H1 (cell line): ENCODE data around the gene AVPR2. TPM values are rescaled to one million over a fixed set of nuclear protein-coding genes. Genes with fewer than 3 reads are reported as not detected.

ENCODE experiments used
- CTCF ChIA-PET: fragments of 300-600 bp; sonication (Branson Sonifier 250); formaldehyde crosslinking; loops from one replicate; lab custom pipeline; 2021; ENCODE audit not compliant: partially characterized antibody; lab: Charles Lee
- POLR2A ChIA-PET: fragments of 300-600 bp; sonication (Branson Sonifier 250); formaldehyde crosslinking; loops from one replicate; lab custom pipeline; 2021; ENCODE audit warnings: inconsistent platforms; ENCODE audit not compliant: partially characterized antibody; lab: Charles Lee
- DNase-seq, 2 experiments: peaks; one replicate each; pipeline versions ENCODE4 v3.0.0 to v3.0.0-alpha.2; 2010 to 2022; ENCODE audit warnings: low spot score in 2 of 2, low read depth in 1 of 2, mixed read lengths in 1 of 2
- FAIRE-seq: peaks from 2 replicates; lab custom pipeline; 2011; peaks lifted over from hg19 to GRCh38; lab: Jason Lieb, UNC
- H2AFZ ChIP-seq: 2 replicates; pipeline ENCODE4 v1.8.1; 2012; ENCODE audit warnings: low read length, inconsistent platforms
- H2AK5ac ChIP-seq: 2 replicates; pipeline ENCODE4 v1.6.1; 2013; ENCODE audit warnings: low read depth, low read length
- H2BK120ac ChIP-seq: replicated peaks from 2 replicates; pipeline ENCODE3; 2013; ENCODE audit warnings: low read depth, low read length, inconsistent platforms
- H2BK12ac ChIP-seq: 2 replicates; pipeline ENCODE4 v1.6.1; 2013; ENCODE audit warnings: low read depth, low read length
- H2BK15ac ChIP-seq: 2 replicates; pipeline ENCODE4 v1.6.1; 2013; ENCODE audit warnings: low read length
- H2BK20ac ChIP-seq: 2 replicates; pipeline ENCODE4 v1.6.1; 2013; ENCODE audit warnings: low read length
- H2BK5ac ChIP-seq: 2 replicates; pipeline ENCODE4 v1.6.1; 2013; ENCODE audit warnings: low read depth, low read length
- H3K14ac ChIP-seq: 2 replicates; pipeline ENCODE4 v1.6.1; 2013; ENCODE audit warnings: inconsistent platforms; ENCODE audit not compliant: insufficient read length
- H3K18ac ChIP-seq: 2 replicates; pipeline ENCODE4 v1.6.1; 2013; ENCODE audit warnings: low read length; ENCODE audit errors: extremely low read depth
- H3K23ac ChIP-seq: 2 replicates; pipeline ENCODE4 v1.6.1; 2013; ENCODE audit warnings: inconsistent platforms; ENCODE audit not compliant: insufficient read length
- H3K23me2 ChIP-seq: 2 replicates; pipeline ENCODE4 v1.6.1; 2013; ENCODE audit warnings: low read depth, low read length
- H3K27ac ChIP-seq: 2 replicates; pipeline ENCODE4 v1.6.1; 2011; ENCODE audit warnings: low read depth, low read length, inconsistent platforms
- H3K27me3 ChIP-seq, 4 experiments: replicated peaks in 1 of 4; 1 replicate in 1 of 4; 2 replicates in 3 of 4; pipeline versions ENCODE4 v1.6.1 to v1.8.1; 2011 to 2013; ENCODE audit warnings: low read length in 3 of 4, mild to moderate bottlenecking in 3 of 4, inconsistent platforms in 2 of 4, mixed read lengths in 2 of 4, moderate library complexity in 1 of 4; ENCODE audit not compliant: control insufficient read depth in 3 of 4, insufficient read depth in 3 of 4; ENCODE audit errors: extremely low read depth in 1 of 4
- H3K36me3 ChIP-seq, 4 experiments: 2 replicates each; pipeline versions ENCODE4 v1.6.1 to v1.8.1; 2011 to 2013; ENCODE audit warnings: mild to moderate bottlenecking in 4 of 4, low read length in 3 of 4, moderate library complexity in 2 of 4, control low read depth in 1 of 4, inconsistent platforms in 1 of 4; ENCODE audit not compliant: insufficient read depth in 4 of 4, control insufficient read depth in 2 of 4
- H3K4ac ChIP-seq: replicated peaks from 2 replicates; pipeline ENCODE3; 2013; ENCODE audit warnings: low read length, low read depth, mixed read lengths, inconsistent platforms; ENCODE audit not compliant: insufficient read length
- H3K4me1 ChIP-seq, 4 experiments: replicated peaks in 1 of 4; 1 replicate in 1 of 4; 2 replicates in 3 of 4; pipeline versions ENCODE4 v1.6.1 to v1.8.1; 2011 to 2013; ENCODE audit warnings: low read length in 3 of 4, inconsistent platforms in 2 of 4, mixed read lengths in 1 of 4; ENCODE audit not compliant: insufficient read depth in 4 of 4, control insufficient read depth in 3 of 4
- H3K4me2 ChIP-seq, 2 experiments: 2 replicates each; pipeline versions ENCODE4 v1.6.1 to v1.8.1; 2011 to 2013; ENCODE audit warnings: low read depth in 2 of 2, low read length in 2 of 2, control low read depth in 1 of 2, inconsistent platforms in 1 of 2, mild to moderate bottlenecking in 1 of 2; ENCODE audit not compliant: insufficient read depth in 1 of 2
- H3K4me3 ChIP-seq, 4 experiments: fragments of 200-600, 300-600 bp in 1 of 4; sonication (generic), shearing (Covaris generic), sonication (Bioruptor Twin) in 1 of 4; 2 replicates each; pipeline versions ENCODE4 v1.5.1 to v1.8.1; 2011 to 2016; ENCODE audit warnings: low read length in 4 of 4, low read depth in 3 of 4, control low read depth in 2 of 4, inconsistent platforms in 2 of 4, mild to moderate bottlenecking in 2 of 4, mixed read lengths in 1 of 4, moderate library complexity in 1 of 4; ENCODE audit not compliant: insufficient read depth in 2 of 4; ENCODE audit errors: extremely low read depth in 1 of 4
- H3K56ac ChIP-seq: replicated peaks from 2 replicates; pipeline ENCODE3; 2013; ENCODE audit warnings: low read depth, mild to moderate bottlenecking, mixed read lengths, low read length, inconsistent platforms; ENCODE audit not compliant: insufficient read length
- H3K79me1 ChIP-seq: 2 replicates; pipeline ENCODE4 v1.6.1; 2013; ENCODE audit warnings: low read depth, low read length, control low read depth
- H3K79me2 ChIP-seq, 2 experiments: 2 replicates each; pipeline versions ENCODE4 v1.6.1 to v1.8.1; 2012 to 2013; ENCODE audit warnings: low read length in 2 of 2, mild to moderate bottlenecking in 2 of 2, inconsistent platforms in 1 of 2; ENCODE audit not compliant: insufficient read depth in 2 of 2, control insufficient read depth in 1 of 2
- H3K9ac ChIP-seq, 4 experiments: replicated peaks in 1 of 4; 1 replicate in 1 of 4; 2 replicates in 3 of 4; pipeline versions ENCODE4 v1.6.1 to v1.8.1; 2011 to 2013; ENCODE audit warnings: low read depth in 3 of 4, low read length in 3 of 4, control low read depth in 2 of 4, mild to moderate bottlenecking in 2 of 4, moderate library complexity in 2 of 4, inconsistent platforms in 1 of 4; ENCODE audit errors: extremely low read depth in 1 of 4
- H3K9me3 ChIP-seq, 2 experiments: 2 replicates each; pipeline versions ENCODE4 v1.6.1 to v1.8.1; 2012 to 2013; ENCODE audit warnings: mild to moderate bottlenecking in 2 of 2, moderate library complexity in 2 of 2, control low read depth in 1 of 2, inconsistent platforms in 1 of 2, low read depth in 1 of 2, low read length in 1 of 2, mixed read lengths in 1 of 2; ENCODE audit not compliant: insufficient read depth in 2 of 2
- H4K20me1 ChIP-seq, 2 experiments: replicated peaks in 1 of 2; 2 replicates each; pipeline versions ENCODE3 to v1.8.1; 2011 to 2013; ENCODE audit warnings: inconsistent platforms in 2 of 2, low read length in 2 of 2, mild to moderate bottlenecking in 1 of 2; ENCODE audit not compliant: insufficient read depth in 2 of 2, control insufficient read depth in 1 of 2
- H4K5ac ChIP-seq: 2 replicates; pipeline ENCODE4 v1.6.1; 2013; ENCODE audit warnings: low read length, low read depth, mixed read lengths, inconsistent platforms; ENCODE audit not compliant: insufficient read length
- H4K8ac ChIP-seq: 2 replicates; pipeline ENCODE4 v1.8.0; 2013; ENCODE audit warnings: mild to moderate bottlenecking, moderate library complexity, low read length, inconsistent platforms; ENCODE audit not compliant: insufficient read depth; ENCODE audit errors: extremely low read depth
- H4K91ac ChIP-seq: replicated peaks from 2 replicates; pipeline ENCODE3; 2013; ENCODE audit warnings: low read length, mixed read lengths, inconsistent platforms; ENCODE audit not compliant: insufficient read length
- BCL11A ChIP-seq, 2 experiments: IDR thresholded peaks; one replicate each; pipeline ENCODE4 v1.6.1; 2011; ENCODE audit warnings: low read depth in 2 of 2, low read length in 2 of 2, mild to moderate bottlenecking in 2 of 2
- CBX8 ChIP-seq: fragments of 300-800, 300-1000 bp; sonication (generic); IDR thresholded peaks from 2 replicates; pipeline ENCODE4 v1.7.1; 2016; ENCODE audit warnings: low read depth, low read length, borderline replicate concordance
- CEBPB ChIP-seq: IDR thresholded peaks from 2 replicates; pipeline ENCODE4 v1.6.1; 2012; ENCODE audit warnings: low read depth, low read length
- CHD1 ChIP-seq: IDR thresholded peaks from 2 replicates; pipeline ENCODE4 v1.6.1; 2012; ENCODE audit warnings: low read depth, low read length, improper control_type of control experiment
- MAFK ChIP-seq: IDR thresholded peaks from 2 replicates; pipeline ENCODE4 v1.6.1; 2012; ENCODE audit warnings: low read depth, mild to moderate bottlenecking, improper control_type of control experiment, low read length
- NANOG ChIP-seq: IDR thresholded peaks from 2 replicates; pipeline ENCODE4 v1.6.1; 2011; ENCODE audit warnings: low read length, low read depth, mild to moderate bottlenecking, inconsistent platforms; ENCODE audit not compliant: insufficient read depth, poor library complexity, severe bottlenecking
- SP2 ChIP-seq: IDR thresholded peaks from 2 replicates; pipeline ENCODE4 v1.6.1; 2012; ENCODE audit warnings: mild to moderate bottlenecking, low read length, inconsistent platforms
- SUZ12 ChIP-seq: fragments of 200-600 bp; sonication (generic); IDR thresholded peaks from 2 replicates; pipeline ENCODE4 v1.6.1; 2012; ENCODE audit warnings: mild to moderate bottlenecking, inconsistent platforms, low read length, moderate library complexity, mixed read lengths
- TAF7 ChIP-seq: optimal IDR thresholded peaks from 2 replicates; pipeline ENCODE3; 2011; ENCODE audit warnings: low read depth, mild to moderate bottlenecking, inconsistent platforms, low read length, moderate library complexity, borderline replicate concordance
- TEAD4 ChIP-seq: IDR thresholded peaks from 2 replicates; pipeline ENCODE4 v1.6.1; 2012; ENCODE audit warnings: low read depth, low read length, inconsistent platforms, mixed read lengths
- WGBS, 2 experiments: shearing (Covaris generic) in 1 of 2; methylation state at CpG; one replicate each; pipeline versions ENCODE4 v1.1.6 to v1.1.7; 2013 to 2015; ENCODE audit warnings: low lambda C conversion rate in 2 of 2, mixed read lengths in 2 of 2, inconsistent platforms in 1 of 2, low coverage in 1 of 2, missing lambda C conversion rate in 1 of 2; ENCODE audit not compliant: insufficient replicate concordance in 2 of 2, insufficient coverage in 1 of 2, insufficient read length in 1 of 2; ENCODE audit errors: extremely low coverage in 1 of 2, missing lambda C conversion rate in 1 of 2; 5-methylcytosine and 5-hydroxymethylcytosine counted together
- polyA plus RNA-seq, 7 experiments: library from polyadenylated mRNA; depleted of rRNA in 3 of 7; stranded (reverse) in 5 of 7; unstranded in 2 of 7; fragments of >200 nt in 5 of 7; fragments of 200-250 nt in 2 of 7; gene quantifications; 1 replicate in 5 of 7; 2 replicates in 1 of 7; 4 replicates in 1 of 7; pipeline versions ENCODE4 v1.2.1 to v1.2.3, GENCODE V29; 2011 to 2013; ENCODE audit warnings: missing spikeins in 2 of 7, mixed read lengths in 2 of 7
- total RNA-seq: library from RNA; stranded (reverse); fragmentation: NEBNext Ultra II Directional; extraction: Animal tissue kit (Norgen Biotek cat#: 25700); gene quantifications from 2 replicates; pipeline ENCODE4 v1.2.1, GENCODE V29; 2021

The AVPR2 gene
- total and polyA plus RNA-seq, 2 of the 8 experiments (the other 6 are each of a cell fraction or from before 2014, with no cell fraction given) = 0.09 TPM; not detected in 1

DNA sequence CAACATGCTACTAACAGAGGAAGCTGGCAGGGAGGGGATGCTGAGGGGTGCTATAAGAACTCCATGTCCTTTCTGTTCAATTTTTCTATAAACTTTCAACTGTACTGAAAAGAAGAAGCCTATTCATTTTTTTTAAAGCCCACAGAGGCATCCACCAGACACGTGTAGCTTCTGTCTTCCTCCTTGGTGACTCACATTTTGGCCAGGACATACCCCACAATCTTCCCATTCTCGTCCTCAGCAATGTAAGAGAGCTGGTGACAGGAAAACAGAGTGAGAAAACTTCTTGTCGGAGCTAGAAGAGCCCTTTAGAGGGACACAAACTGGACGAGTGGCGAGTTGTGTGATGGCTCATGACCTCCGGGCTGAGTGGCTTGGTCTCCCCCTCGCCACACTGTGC is 29.3 kb downstream of the AVPR2 start:
- Histone ChIP-seq H3K14ac (no peak overlapping the region), H2BK20ac (no peak overlapping the region), H4K8ac (no peak overlapping the region), H3K4me3 (peak overlapping the region; percentile 57 to 87 (median 66); a peak in 7 of 8 replicates), H2BK5ac (no peak overlapping the region), H3K27me3 (no peaks in the 10 kb centered on the region), H2BK12ac (no peak overlapping the region), H3K4me1 (peaks cover 0 to 8% (median 3%) of the 10 kb centered on the region in 4 experiments; a peak in 5 of 7 replicates), H4K20me1 (peaks cover 0 to 3% of the 10 kb centered on the region in 2 experiments), H2BK15ac (no peak overlapping the region), H3K79me2 (peaks cover 0 to 13% of the 10 kb centered on the region in 2 experiments; a peak in 2 of 4 replicates), H3K27ac (no peak overlapping the region), H2AK5ac (no peak overlapping the region), H3K56ac (no peak overlapping the region), H3K4me2 (peak overlapping the region; percentile 70 to 79), H3K9me3 (no peaks in the 10 kb centered on the region), H3K23ac (no peak overlapping the region), H3K18ac (no peak overlapping the region), H2AFZ (no peak overlapping the region), H3K9ac (no peak overlapping the region), H3K23me2 (0 out of 2 replicates have a peak, but pooled peaks cover 2% of the 10 kb centered on the region), H4K5ac (no peak overlapping the region), H4K91ac (no peak overlapping the region), H3K79me1 (no peaks in the 10 kb centered on the region), H3K4ac (no peak overlapping the region), H2BK120ac (no peak overlapping the region), H3K36me3 (peaks cover 0 to 10% (median 4%) of the 10 kb centered on the region in 4 experiments; a peak in 2 of 8 replicates)
- DNase-seq (no peak), FAIRE-seq (no peak)
- 67% methylated on average over 7 of the region's 7 CpGs; no CpG with 5 or more reads in 1 of the 2 experiments for WGBS, 2 experiments
- TF ChIP-seq CBX8 (no peak), TAF7 (no peak), MAFK (no peak), BCL11A (IDR thresholded peaks at IDR 0.05; ENCODE audit: low read depth in 2 of 2, low read length in 2 of 2) (no peak), SUZ12 (no peak), CHD1 (no peak), SP2 (no peak), CEBPB (no peak), NANOG (no peak), TEAD4 (no peak)
- POLR2A ChIA-PET = interaction anchor here (1.2 to 18.9 kb wide), 6 partner anchors 10 to 334 kb away, joined by 3 to 231 read pairs (median 8); partner anchors contain the start of genes ARHGAP4 and RENBP
- CTCF ChIA-PET = interaction anchor here (1.1 to 19.6 kb wide), 3 partner anchors 9 to 25 kb away, joined by 3 to 272 read pairs (median 4); partner anchors contain the start of gene RENBP
